Measurements from ENCODE around the gene CASP10. TPM values are rescaled to one million over a fixed set of nuclear protein-coding genes. Genes with fewer than 3 reads are reported as not detected.
"Not testable (repeated sequence)": the region's sequence is repeated elsewhere in the genome, so short reads cannot be mapped to it uniquely, and the experiment has no call there.

Gene CASP10
- total RNA-seq, 2 experiments from 2014 or later: 22.0 to 22.1 TPM

- CTCF ChIA-PET: interaction anchor here (0.8 to 1.2 kb wide), 4 partner anchors 9 to 248 kb away, joined by 3 to 6 read pairs (median 4); no protein-coding TSS in a partner anchor
- H3K27ac Mint-ChIP-seq: peak overlapping the region; percentile 50
- no peaks in the 10 kb centered on the region for H3K9me3 Mint-ChIP-seq
- H3K36me3 Mint-ChIP-seq (ENCODE audit: low read depth): peaks cover 36% of the 10 kb centered on the region
- H3K4me3 Mint-ChIP-seq: no peak overlapping the region
- intact Hi-C loops (cut with micrococcal nuclease): no loop called here
- DNase-seq: no peak
- H3K27me3 Mint-ChIP-seq (ENCODE audit: low read depth): no peaks in the 10 kb centered on the region
- H3K4me1 Mint-ChIP-seq (ENCODE audit: low read depth): peaks cover 38% of the 10 kb centered on the region
Measured at GRCh38 chr2:201149064-201149820, 33.7 kb upstream of the CASP10 start.

DNA sequence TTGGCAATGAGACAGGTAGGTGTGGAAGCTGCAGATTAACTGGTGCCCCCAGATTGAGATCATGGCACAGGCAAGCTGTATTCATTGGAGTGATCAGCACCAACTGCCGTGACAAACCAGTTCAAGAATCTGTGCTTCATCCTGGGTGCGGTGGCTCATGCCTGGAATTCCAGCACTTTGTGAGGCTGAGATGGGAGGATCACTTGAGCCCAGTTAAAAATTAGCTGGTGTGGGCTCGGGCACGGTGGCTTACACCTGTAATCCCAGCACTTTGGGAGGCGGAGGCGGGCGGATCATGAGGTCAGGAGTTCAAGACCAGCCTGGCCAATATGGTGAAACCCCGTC lies 33.1 kb upstream of the CASP10 start:
- H3K4me3 Mint-ChIP-seq; H3K9me3 Mint-ChIP-seq; DNase-seq; H3K27me3 Mint-ChIP-seq (ENCODE audit: low read depth); intact Hi-C loops (cut with micrococcal nuclease): not testable (repeated sequence)
- CTCF ChIA-PET: interaction anchor here (0.7 to 0.8 kb wide), 3 partner anchors 8 to 248 kb away, joined by 3 to 4 read pairs (median 3); no protein-coding TSS in a partner anchor
- H3K27ac Mint-ChIP-seq: peak overlapping the region; percentile 50
- peaks cover 38% of the 10 kb centered on the region for H3K4me1 Mint-ChIP-seq (ENCODE audit: low read depth)
- H3K36me3 Mint-ChIP-seq (ENCODE audit: low read depth): peaks cover 41% of the 10 kb centered on the region

- Mint-ChIP-seq H3K4me1 (ENCODE audit: low read depth) (peaks cover 38% of the 10 kb centered on the region), H3K4me3 (no peak overlapping the region), H3K27me3 (ENCODE audit: low read depth) (no peaks in the 10 kb centered on the region), H3K9me3 (no peaks in the 10 kb centered on the region), H3K27ac (peak overlapping the region; percentile 83), H3K36me3 (ENCODE audit: low read depth) (peaks cover 46% of the 10 kb centered on the region)
- intact Hi-C loops (cut with micrococcal nuclease): loop anchor here (1.0 kb wide), 1 partner anchor 18 kb away; no protein-coding TSS in a partner anchor
- DNase-seq: no peak
- CTCF ChIA-PET: interaction anchor here (0.7 to 1.3 kb wide), 6 partner anchors 8 to 249 kb away, joined by 3 to 6 read pairs (median 3); no protein-coding TSS in a partner anchor
Measured at GRCh38 chr2:201150454-201151020, 32.4 kb upstream of the CASP10 start.

DNA sequence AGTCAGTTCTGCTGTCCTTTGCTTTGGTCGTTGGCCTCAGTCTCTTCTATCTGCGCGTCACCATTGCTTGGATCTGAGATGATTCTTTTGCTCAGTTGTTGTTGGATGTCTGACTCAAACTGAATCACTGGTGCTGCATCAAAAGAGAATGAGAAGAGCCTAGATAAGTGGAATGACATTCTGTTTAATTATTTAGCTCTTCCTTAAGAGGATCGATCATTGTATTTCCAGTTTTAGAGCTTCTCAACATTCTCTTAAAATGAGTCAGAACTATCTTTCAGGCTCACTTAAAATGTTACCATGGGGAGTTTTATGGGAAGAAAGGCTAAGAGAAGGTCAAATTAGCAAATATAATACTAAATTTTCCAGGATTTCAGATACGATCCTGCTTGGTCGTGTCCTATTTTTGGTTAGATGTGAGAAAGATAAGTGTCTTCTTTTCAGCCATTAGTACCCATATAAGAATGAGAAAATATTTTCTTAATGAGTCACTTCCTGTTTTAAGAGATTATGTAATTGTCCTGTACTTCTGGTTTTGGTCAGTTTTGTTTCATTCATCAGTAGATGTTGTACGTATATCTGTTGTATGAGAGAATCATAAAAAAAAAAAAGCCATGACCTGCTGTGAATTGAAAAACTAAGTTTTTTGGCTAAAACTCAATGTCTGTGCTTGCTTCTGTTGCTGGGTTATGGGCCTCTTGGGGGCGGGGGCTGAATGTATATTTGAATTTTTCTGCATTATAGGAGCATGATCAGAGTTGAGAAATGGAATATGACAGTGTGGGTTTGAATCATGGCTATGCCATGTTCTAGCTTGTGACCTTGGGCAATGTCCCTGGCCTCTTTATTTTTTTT lies 31.6 kb upstream of the CASP10 start:
- Mint-ChIP-seq H3K4me3 (no peak overlapping the region), H3K27me3 (ENCODE audit: low read depth) (no peaks in the 10 kb centered on the region), H3K9me3 (no peaks in the 10 kb centered on the region), H3K4me1 (ENCODE audit: low read depth) (peaks cover 38% of the 10 kb centered on the region), H3K36me3 (ENCODE audit: low read depth) (peaks cover 46% of the 10 kb centered on the region), H3K27ac (peak overlapping the region; percentile 83)
- intact Hi-C loops (cut with micrococcal nuclease): loop anchor here (1.0 kb wide), 1 partner anchor 19 kb away; no protein-coding TSS in a partner anchor
- CTCF ChIA-PET: interaction anchor here (0.7 to 1.3 kb wide), 4 partner anchors 9 to 248 kb away, joined by 3 to 6 read pairs (median 3); no protein-coding TSS in a partner anchor
- no peak for DNase-seq

GRCh38 chr2:201152517-201152916 lies 30.4 kb upstream of the CASP10 start:
- Mint-ChIP-seq H3K36me3 (ENCODE audit: low read depth) (peaks cover 44% of the 10 kb centered on the region), H3K9me3 (no peaks in the 10 kb centered on the region)

DNA sequence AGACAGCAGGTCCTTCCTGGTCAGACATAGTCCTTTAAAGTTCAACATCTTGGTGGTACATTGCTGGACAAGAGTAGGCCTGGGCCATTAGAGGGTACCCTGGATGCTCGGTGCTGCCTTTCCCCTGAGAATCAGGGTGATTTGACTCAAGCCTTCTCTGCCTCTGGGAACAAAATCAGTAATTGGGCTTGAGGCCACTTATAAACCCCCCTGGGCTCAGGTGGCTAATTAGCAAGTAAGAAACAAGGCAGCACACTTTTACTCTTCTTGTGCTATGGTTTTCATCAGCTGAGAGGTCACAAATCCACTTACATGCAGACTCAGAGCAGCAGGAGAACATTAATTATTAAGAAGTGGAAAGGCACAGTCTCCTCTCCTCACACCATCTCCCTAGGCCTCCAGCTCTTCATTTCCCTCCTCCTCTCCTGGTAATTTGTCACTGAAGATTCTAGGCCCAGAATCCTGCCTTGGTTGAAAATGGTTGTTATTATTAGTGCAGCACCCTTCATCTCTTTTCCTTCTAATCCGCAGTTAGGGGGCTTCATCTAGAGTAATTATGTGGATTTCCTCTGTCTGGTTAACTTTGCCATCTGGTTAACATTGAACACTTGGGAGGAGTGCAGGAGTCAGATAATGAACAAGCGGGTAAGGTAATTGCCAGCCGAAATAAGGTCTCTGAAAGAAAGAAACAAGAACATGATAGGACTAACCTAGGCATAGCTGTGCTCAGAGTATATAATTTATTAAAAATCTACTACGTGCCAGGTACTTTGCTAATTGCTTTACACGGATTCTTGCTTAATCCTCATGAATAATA lies 29.7 kb upstream of the CASP10 start:
- Mint-ChIP-seq H3K9me3 (no peaks in the 10 kb centered on the region), H3K36me3 (ENCODE audit: low read depth) (peaks cover 51% of the 10 kb centered on the region), H3K4me3 (no peak overlapping the region), H3K4me1 (ENCODE audit: low read depth) (peaks cover 52% of the 10 kb centered on the region), H3K27ac (peak overlapping the region; percentile 59), H3K27me3 (ENCODE audit: low read depth) (no peaks in the 10 kb centered on the region)
- CTCF ChIA-PET: interaction anchor here (0.6 to 1.3 kb wide), 3 partner anchors 11 to 229 kb away, joined by 3 to 4 read pairs (median 4); no protein-coding TSS in a partner anchor
- no peak for DNase-seq
- intact Hi-C loops (cut with micrococcal nuclease): no loop called here

More at GRCh38 chr2:201152517-201152916, 30.4 kb upstream of the CASP10 start:
- DNase-seq: no peak
- CTCF ChIA-PET: interaction anchor here (0.6 to 1.3 kb wide), 2 partner anchors 11 to 228 kb away, joined by 4 read pairs; no protein-coding TSS in a partner anchor
- H3K4me3 Mint-ChIP-seq: no peak overlapping the region
- H3K27ac Mint-ChIP-seq: peak overlapping the region; percentile 68
- H3K27me3 Mint-ChIP-seq (ENCODE audit: low read depth): no peaks in the 10 kb centered on the region
- H3K4me1 Mint-ChIP-seq (ENCODE audit: low read depth): peaks cover 45% of the 10 kb centered on the region
- intact Hi-C loops (cut with micrococcal nuclease): no loop called here

GRCh38 chr2:201154615-201155399 lies 28.1 kb upstream of the CASP10 start:
- H3K9me3 Mint-ChIP-seq: no peaks in the 10 kb centered on the region
- H3K36me3 Mint-ChIP-seq (ENCODE audit: low read depth): peaks cover 47% of the 10 kb centered on the region
- H3K27me3 Mint-ChIP-seq (ENCODE audit: low read depth): no peaks in the 10 kb centered on the region
- H3K4me3 Mint-ChIP-seq: no peak overlapping the region
- H3K4me1 Mint-ChIP-seq (ENCODE audit: low read depth): peaks cover 39% of the 10 kb centered on the region
- intact Hi-C loops (cut with micrococcal nuclease): no loop called here
- H3K27ac Mint-ChIP-seq: peak overlapping the region; percentile 32
- CTCF ChIA-PET: interaction anchor here (0.6 to 1.4 kb wide), 6 partner anchors 9 to 80 kb away, joined by 3 to 4 read pairs (median 3); no protein-coding TSS in a partner anchor
- DNase-seq: no peak

DNA sequence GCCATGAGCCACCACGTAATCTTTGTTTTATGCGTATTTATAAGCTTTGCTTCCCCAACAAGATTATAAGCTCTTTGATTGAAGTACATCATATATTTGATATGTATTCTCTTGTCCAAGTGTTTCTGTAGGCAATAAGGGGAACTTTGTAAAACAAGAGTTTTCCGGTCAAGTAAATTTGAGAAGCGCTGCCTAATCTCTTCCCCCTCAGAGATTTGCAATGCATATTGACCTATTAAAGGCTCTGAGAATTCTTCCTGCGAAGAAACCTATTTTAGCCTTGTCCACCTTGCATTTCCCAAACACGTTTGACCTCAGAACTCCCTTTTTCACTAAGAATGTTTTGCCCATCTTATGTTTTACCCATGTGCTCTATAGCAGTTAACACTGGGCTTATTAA lies 26.9 kb upstream of the CASP10 start:
- peaks cover 49% of the 10 kb centered on the region for H3K36me3 Mint-ChIP-seq (ENCODE audit: low read depth)
- H3K27me3 Mint-ChIP-seq (ENCODE audit: low read depth): no peaks in the 10 kb centered on the region
- H3K4me3 Mint-ChIP-seq: no peak overlapping the region
- peak overlapping the region; percentile 22 for H3K27ac Mint-ChIP-seq
- peaks cover 30% of the 10 kb centered on the region for H3K4me1 Mint-ChIP-seq (ENCODE audit: low read depth)
- intact Hi-C loops (cut with micrococcal nuclease): no loop called here
- no peak for DNase-seq
- CTCF ChIA-PET: interaction anchor here (1.3 kb wide), 1 partner anchor 15 kb away, joined by 3 read pairs; no protein-coding TSS in a partner anchor
- H3K9me3 Mint-ChIP-seq: no peaks in the 10 kb centered on the region

DNA sequence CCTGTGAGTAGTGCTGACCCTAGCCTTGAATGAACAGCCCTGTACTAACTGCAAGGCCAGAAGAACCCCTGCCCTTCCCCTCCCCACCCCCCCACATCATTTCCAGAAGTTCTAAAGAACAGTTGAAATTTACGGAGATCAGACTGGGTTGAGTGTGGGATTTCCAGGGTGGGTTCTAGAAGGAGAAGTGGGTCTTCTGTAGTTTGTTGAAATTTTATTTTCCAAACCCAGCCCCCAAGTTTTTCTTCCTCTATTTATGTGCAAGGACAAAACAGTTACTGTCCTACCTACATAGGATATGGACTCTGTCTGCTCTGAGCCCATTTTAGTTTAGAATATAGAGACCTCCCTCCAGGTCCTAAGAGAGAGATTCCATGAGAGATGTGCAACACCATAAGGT lies 26.3 kb upstream of the CASP10 start:
- intact Hi-C loops (cut with micrococcal nuclease): no loop called here

GRCh38 chr2:201157694-201158093 lies 25.2 kb upstream of the CASP10 start:
- Mint-ChIP-seq H3K4me3 (no peak overlapping the region), H3K36me3 (ENCODE audit: low read depth) (peaks cover 48% of the 10 kb centered on the region), H3K27ac (peak overlapping the region; percentile 86), H3K27me3 (ENCODE audit: low read depth) (no peaks in the 10 kb centered on the region), H3K9me3 (no peaks in the 10 kb centered on the region), H3K4me1 (ENCODE audit: low read depth) (peaks cover 25% of the 10 kb centered on the region)
- intact Hi-C loops (cut with micrococcal nuclease): loop anchor here (1.0 kb wide), 8 partner anchors 28 to 444 kb away; partner anchors contain the start of genes HYCC2, NIF3L1, ORC2 and PPIL3
- DNase-seq: peak; percentile 36
- CTCF ChIA-PET: interaction anchor here (0.6 to 3.0 kb wide), 27 partner anchors 8 to 1005 kb away, joined by 3 to 35 read pairs (median 4); partner anchors contain the start of gene CFLAR

More for the DNA sequence above, 26.3 kb upstream of the CASP10 start:
- Mint-ChIP-seq H3K27me3 (ENCODE audit: low read depth) (no peaks in the 10 kb centered on the region), H3K9me3 (no peaks in the 10 kb centered on the region), H3K36me3 (ENCODE audit: low read depth) (peaks cover 43% of the 10 kb centered on the region), H3K27ac (peak overlapping the region; percentile 86), H3K4me1 (ENCODE audit: low read depth) (peaks cover 24% of the 10 kb centered on the region), H3K4me3 (no peak overlapping the region)
- CTCF ChIA-PET: interaction anchor here (2.3 to 3.0 kb wide), 2 partner anchors 20 to 40 kb away, joined by 12 to 35 read pairs; partner anchors contain the start of gene CFLAR
- DNase-seq: no peak

Data from activated naive CD4-positive, alpha-beta T cell treated with anti-CD3 and anti-CD28 coated beads for 36 hours (primary cell).